Stomach (tissue), 4 donors: ENCODE results near the gene MED8.
A peak's percentile ranks its signal among the peaks of the same experiment; 100 is the strongest.

Experiments
- CTCF ChIP-seq, 7 experiments: fragments of 450-650 bp in 4 of 7; fragments of 200-600 bp in 3 of 7; sonication (generic) in 3 of 7; IDR thresholded peaks; one replicate each; pipeline ENCODE4 v1.5.1; 2016 to 2019; ENCODE audit warnings: antibody characterized with exemption in 7 of 7, control low read depth in 2 of 7, mild to moderate bottlenecking in 1 of 7
- POLR2A ChIP-seq, 4 donors: fragments of 450-650 bp; IDR thresholded peaks; one replicate each; pipeline ENCODE4 v1.6.1; 2016; ENCODE audit warnings: antibody characterized with exemption in 4 of 4, control low read depth in 2 of 4, mild to moderate bottlenecking in 1 of 4, moderate library complexity in 1 of 4
- POLR2AphosphoS5 ChIP-seq, 3 donors: sonication (generic); formaldehyde crosslinking; IDR thresholded peaks; one replicate each; pipeline ENCODE4 v1.6.1; 2016; ENCODE audit warnings: antibody characterized with exemption in 3 of 3

DNA sequence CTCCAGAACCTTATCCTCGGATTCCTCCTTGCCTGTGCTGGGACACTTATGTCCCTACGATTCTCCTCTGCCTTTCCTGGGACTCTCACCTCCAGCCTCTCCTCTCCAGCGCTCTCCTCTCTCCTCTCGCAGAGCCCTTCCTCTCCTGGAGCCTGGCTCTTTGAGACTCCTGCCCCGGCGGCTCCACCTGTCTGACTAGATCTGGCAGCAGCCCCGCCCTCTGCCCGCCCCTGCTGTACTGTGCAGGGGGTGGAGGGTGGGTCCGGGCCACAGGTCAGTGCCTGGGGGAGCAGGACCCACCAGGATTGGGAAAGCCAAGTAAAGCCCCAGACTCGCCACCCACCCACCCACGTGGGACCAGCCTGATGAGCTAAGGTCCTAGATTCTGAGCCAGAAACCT lies 23.4 kb downstream of the MED8 start:
- TF ChIP-seq CTCF (IDR thresholded peaks at IDR 0.05) (no peak), POLR2A (IDR thresholded peaks at IDR 0.05) (peak in 1 of 4 donors; percentile 24), POLR2AphosphoS5 (IDR thresholded peaks at IDR 0.05) (peak in 2 of 3 donors; percentile 54 to 85)
